ENCODE results near the gene ACTRT2. TPM values are rescaled to one million over a fixed set of nuclear protein-coding genes. Genes with fewer than 3 reads are reported as not detected.

ACTRT2 gene
- total and polyA plus RNA-seq, 2 experiments from 2014 or later, result not detected

DNA sequence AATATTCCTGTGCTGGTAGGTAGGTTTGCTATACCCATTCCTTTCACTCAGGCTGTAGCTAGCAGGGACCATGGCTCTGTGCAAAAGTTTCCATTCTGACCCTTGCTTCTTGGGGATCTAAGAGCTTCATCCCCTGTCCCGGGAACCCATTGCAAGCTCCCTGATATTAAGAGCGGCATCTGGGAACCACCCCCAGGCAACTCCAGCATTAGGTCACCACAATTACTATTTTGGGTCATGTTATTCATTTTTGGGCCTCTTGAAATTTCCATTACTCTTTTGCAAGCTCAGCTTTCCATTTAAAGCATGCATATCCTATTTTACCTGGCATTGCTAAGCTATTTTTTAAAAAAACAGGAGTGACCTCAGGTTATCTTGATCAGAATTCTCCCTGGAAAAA, 22.1 kb upstream of the ACTRT2 start:
- Histone ChIP-seq H3K27ac (no peak overlapping the region), H2AFZ (no peak overlapping the region), H4K20me1 (ENCODE audit: insufficient read depth, poor library complexity, severe bottlenecking) (no peaks in the 10 kb centered on the region), H3K9me2 (replicated peaks; ENCODE audit: insufficient read depth) (no peaks in the 10 kb centered on the region), H3K27me3 (no peaks in the 10 kb centered on the region), H3K4me2 (no peak overlapping the region), H3K9me3 (ENCODE audit: low read depth) (no peaks in the 10 kb centered on the region), H3K36me3 (replicated peaks; ENCODE audit: insufficient read depth, low read depth) (no peaks in the 10 kb centered on the region), H3K4me1 (ENCODE audit: insufficient read depth) (no peaks in the 10 kb centered on the region), H3K4me3 (no peak overlapping the region), H3K79me2 (no peaks in the 10 kb centered on the region)
- DNase-seq (ENCODE audit: low spot score), result no peak
- 78% methylated on average over 2 of the region's 2 CpGs for WGBS (ENCODE audit: low lambda C conversion rate, missing lambda C conversion rate)
- TF ChIP-seq, protein P1, sequence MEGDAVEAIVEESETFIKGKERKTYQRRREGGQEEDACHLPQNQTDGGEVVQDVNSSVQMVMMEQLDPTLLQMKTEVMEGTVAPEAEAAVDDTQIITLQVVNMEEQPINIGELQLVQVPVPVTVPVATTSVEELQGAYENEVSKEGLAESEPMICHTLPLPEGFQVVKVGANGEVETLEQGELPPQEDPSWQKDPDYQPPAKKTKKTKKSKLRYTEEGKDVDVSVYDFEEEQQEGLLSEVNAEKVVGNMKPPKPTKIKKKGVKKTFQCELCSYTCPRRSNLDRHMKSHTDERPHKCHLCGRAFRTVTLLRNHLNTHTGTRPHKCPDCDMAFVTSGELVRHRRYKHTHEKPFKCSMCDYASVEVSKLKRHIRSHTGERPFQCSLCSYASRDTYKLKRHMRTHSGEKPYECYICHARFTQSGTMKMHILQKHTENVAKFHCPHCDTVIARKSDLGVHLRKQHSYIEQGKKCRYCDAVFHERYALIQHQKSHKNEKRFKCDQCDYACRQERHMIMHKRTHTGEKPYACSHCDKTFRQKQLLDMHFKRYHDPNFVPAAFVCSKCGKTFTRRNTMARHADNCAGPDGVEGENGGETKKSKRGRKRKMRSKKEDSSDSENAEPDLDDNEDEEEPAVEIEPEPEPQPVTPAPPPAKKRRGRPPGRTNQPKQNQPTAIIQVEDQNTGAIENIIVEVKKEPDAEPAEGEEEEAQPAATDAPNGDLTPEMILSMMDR (IDR thresholded peaks at IDR 0.05; ENCODE audit: poor library complexity), result no peak
- TF ChIP-seq EZH2 (IDR thresholded peaks at IDR 0.05; ENCODE audit: borderline replicate concordance) (no peak), EZH2phosphoT487 (IDR thresholded peaks at IDR 0.05; ENCODE audit: low read depth, severe bottlenecking, unreplicated experiment) (no peak)

DNA sequence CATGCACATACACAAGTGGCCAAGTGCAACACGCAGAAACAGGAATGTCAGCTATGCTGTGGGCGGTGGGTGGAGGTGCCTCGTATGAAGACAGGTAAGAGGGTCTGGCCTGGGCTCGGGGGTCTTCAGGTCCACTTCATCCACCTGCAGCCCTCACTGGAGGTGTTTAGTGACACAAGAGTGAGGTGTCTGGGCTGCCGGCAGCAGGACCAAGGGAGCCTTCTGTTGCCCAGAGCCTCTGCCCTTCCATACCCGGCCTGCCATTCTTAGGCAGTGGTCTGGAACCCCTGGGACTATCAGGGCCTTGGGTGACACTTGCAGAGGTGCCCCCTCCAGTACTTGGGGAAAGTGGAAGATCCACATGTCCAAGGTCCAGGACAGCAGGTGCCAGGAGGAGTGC, 21.7 kb upstream of the ACTRT2 start:
- H3K27me3 ChIP-seq, result no peaks in the 10 kb centered on the region
- no peak for DNase-seq (ENCODE audit: low spot score)
- H3K79me2 ChIP-seq, result no peaks in the 10 kb centered on the region
- TF ChIP-seq, protein P1 (IDR thresholded peaks at IDR 0.05; ENCODE audit: poor library complexity), result no peak
- TF ChIP-seq EZH2phosphoT487 (IDR thresholded peaks at IDR 0.05; ENCODE audit: low read depth, severe bottlenecking, unreplicated experiment), result no peak
- no peak for TF ChIP-seq EZH2 (IDR thresholded peaks at IDR 0.05; ENCODE audit: borderline replicate concordance)
- no peak overlapping the region for H3K27ac ChIP-seq
- H2AFZ ChIP-seq, result no peak overlapping the region
- H3K36me3 ChIP-seq (replicated peaks; ENCODE audit: insufficient read depth, low read depth), result no peaks in the 10 kb centered on the region
- no peaks in the 10 kb centered on the region for H3K4me1 ChIP-seq (ENCODE audit: insufficient read depth)
- 69% methylated on average over 6 of the region's 6 CpGs for WGBS (ENCODE audit: low lambda C conversion rate, missing lambda C conversion rate)
- no peak overlapping the region for H3K4me2 ChIP-seq
- no peaks in the 10 kb centered on the region for H4K20me1 ChIP-seq (ENCODE audit: insufficient read depth, poor library complexity, severe bottlenecking)
- H3K9me2 ChIP-seq (replicated peaks; ENCODE audit: insufficient read depth), result no peaks in the 10 kb centered on the region
- no peaks in the 10 kb centered on the region for H3K9me3 ChIP-seq (ENCODE audit: low read depth)
- no peak overlapping the region for H3K4me3 ChIP-seq

- Histone ChIP-seq H3K4me1 (ENCODE audit: insufficient read depth) (no peaks in the 10 kb centered on the region), H3K4me3 (no peak overlapping the region), H3K9me2 (replicated peaks; ENCODE audit: insufficient read depth) (no peaks in the 10 kb centered on the region), H3K27me3 (no peaks in the 10 kb centered on the region), H4K20me1 (ENCODE audit: insufficient read depth, poor library complexity, severe bottlenecking) (no peaks in the 10 kb centered on the region), H3K36me3 (replicated peaks; ENCODE audit: insufficient read depth, low read depth) (no peaks in the 10 kb centered on the region), H2AFZ (no peak overlapping the region), H3K27ac (no peak overlapping the region), H3K4me2 (no peak overlapping the region), H3K79me2 (no peaks in the 10 kb centered on the region), H3K9me3 (ENCODE audit: low read depth) (no peaks in the 10 kb centered on the region)
- WGBS (ENCODE audit: low lambda C conversion rate, missing lambda C conversion rate), result 95% methylated on average over 15 of the region's 15 CpGs
- TF ChIP-seq EZH2phosphoT487 (IDR thresholded peaks at IDR 0.05; ENCODE audit: low read depth, severe bottlenecking, unreplicated experiment) (no peak), EZH2 (IDR thresholded peaks at IDR 0.05; ENCODE audit: borderline replicate concordance) (no peak)
- TF ChIP-seq, protein P1 (IDR thresholded peaks at IDR 0.05; ENCODE audit: poor library complexity), result no peak
- no peak for DNase-seq (ENCODE audit: low spot score)
Measured at GRCh38 chr1:3000214-3000613, 21.1 kb upstream of the ACTRT2 start.

Data from hepatocyte (in vitro differentiated cells).